Measurements from ENCODE around the gene UVSSA. TPM values are rescaled to one million over a fixed set of nuclear protein-coding genes. Genes with fewer than 3 reads are reported as not detected.
A peak's percentile ranks its signal among the peaks of the same experiment; 100 is the strongest.

The UVSSA gene
- total and polyA plus RNA-seq, 9 of the 15 experiments (the other 6 are each of a cell fraction or from before 2014, with no cell fraction given), result 0.21 to 14.6 (median 3.3) TPM

DNA sequence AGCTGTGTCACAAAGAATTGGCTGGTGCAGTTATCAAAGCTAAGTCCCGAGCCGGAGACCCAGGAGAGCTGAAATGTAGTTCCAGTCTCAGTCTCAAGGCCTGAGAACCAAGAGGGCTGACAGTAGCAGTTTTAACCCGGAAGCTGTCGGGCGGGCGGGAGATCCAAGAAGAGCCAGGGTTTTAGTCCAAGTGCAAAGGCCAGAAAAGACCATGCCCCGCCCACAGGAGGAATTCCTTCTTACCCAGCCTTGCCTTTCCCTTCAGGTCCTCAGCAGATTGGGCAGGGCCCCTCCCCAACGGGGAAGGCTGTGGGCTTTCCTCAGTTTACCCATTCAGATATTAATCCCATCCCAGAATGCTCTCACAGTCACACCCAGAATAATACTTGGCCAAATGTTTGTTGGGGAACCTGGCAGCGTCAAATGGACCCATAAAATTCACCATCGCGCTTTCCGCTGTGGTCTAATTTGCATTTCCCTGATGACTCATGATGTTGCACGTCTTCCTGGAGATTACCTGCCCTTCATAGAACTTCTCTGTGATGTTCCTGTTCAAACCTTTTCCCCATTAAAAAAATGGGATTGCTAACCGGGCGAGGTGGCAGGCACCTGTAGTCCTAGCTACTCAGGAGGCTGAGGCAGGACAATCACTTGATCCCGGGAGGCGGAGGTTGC, 41.1 kb upstream of the UVSSA start (continued):
- TF ChIP-seq, protein P1, sequence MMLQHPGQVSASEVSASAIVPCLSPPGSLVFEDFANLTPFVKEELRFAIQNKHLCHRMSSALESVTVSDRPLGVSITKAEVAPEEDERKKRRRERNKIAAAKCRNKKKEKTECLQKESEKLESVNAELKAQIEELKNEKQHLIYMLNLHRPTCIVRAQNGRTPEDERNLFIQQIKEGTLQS (IDR thresholded peaks at IDR 0.05), result peak; percentile 80
- TF ChIP-seq, protein P1 (CRISPR knock-in tag; conservative IDR thresholded peaks at IDR 0.05), result no peak
- TF ChIP-seq, protein P2, sequence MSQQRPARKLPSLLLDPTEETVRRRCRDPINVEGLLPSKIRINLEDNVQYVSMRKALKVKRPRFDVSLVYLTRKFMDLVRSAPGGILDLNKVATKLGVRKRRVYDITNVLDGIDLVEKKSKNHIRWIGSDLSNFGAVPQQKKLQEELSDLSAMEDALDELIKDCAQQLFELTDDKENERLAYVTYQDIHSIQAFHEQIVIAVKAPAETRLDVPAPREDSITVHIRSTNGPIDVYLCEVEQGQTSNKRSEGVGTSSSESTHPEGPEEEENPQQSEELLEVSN (IDR thresholded peaks at IDR 0.05; ENCODE audit: borderline replicate concordance in 1 of 2, extremely low read depth in 1 of 2, insufficient read depth in 1 of 2, insufficient read length in 1 of 2, low read depth in 1 of 2, low read length in 1 of 2, poor library complexity in 1 of 2, severe bottlenecking in 1 of 2), result no peak
- TF ChIP-seq TAF9B (IDR thresholded peaks at IDR 0.05; ENCODE audit: partially characterized antibody), result no peak
- peak; percentile 26; the same call in 1 of the 2 replicates for TF ChIP-seq POLR2AphosphoS5 (IDR thresholded peaks at IDR 0.05; ENCODE audit: control insufficient read depth, insufficient read depth, low read depth, low read length)
- no peak for TF ChIP-seq NFATC3 (IDR thresholded peaks at IDR 0.05)
- TF ChIP-seq PRPF4 (IDR thresholded peaks at IDR 0.05; ENCODE audit: insufficient read depth, low read depth, low read length, poor library complexity, severe bottlenecking), result no peak
- TF ChIP-seq HDGF (IDR thresholded peaks at IDR 0.05), result no peak

Measured in K562 (cell line).